Endodermal cell (in vitro differentiated cells): ENCODE measurements around the gene KRT84. TPM values are rescaled to one million over a fixed set of nuclear protein-coding genes. Genes with fewer than 3 reads are reported as not detected.

ENCODE experiments used
- DNase-seq: peaks from one replicate; pipeline ENCODE4 v3.0.0-alpha.2; 2017
- H3K27ac ChIP-seq: 2 replicates; pipeline ENCODE4 v1.5.1; 2013; ENCODE audit warnings: mild to moderate bottlenecking, low read depth, low read length, moderate library complexity
- H3K27me3 ChIP-seq: 2 replicates; pipeline ENCODE4 v1.6.1; 2013; ENCODE audit warnings: mild to moderate bottlenecking, low read length, moderate library complexity; ENCODE audit not compliant: insufficient read depth, control insufficient read depth, poor library complexity, severe bottlenecking
- H3K36me3 ChIP-seq: 2 replicates; pipeline ENCODE4 v1.7.0; 2013; ENCODE audit warnings: mild to moderate bottlenecking, low read length, moderate library complexity; ENCODE audit not compliant: control insufficient read depth, insufficient read depth
- H3K4me1 ChIP-seq: one replicate; pipeline ENCODE4 v1.7.0; 2013; ENCODE audit warnings: low read length; ENCODE audit not compliant: control insufficient read depth, insufficient read depth
- H3K4me3 ChIP-seq: 2 replicates; pipeline ENCODE4 v1.5.1; 2013; ENCODE audit warnings: mild to moderate bottlenecking, low read length, moderate library complexity
- H3K9ac ChIP-seq: 2 replicates; pipeline ENCODE4 v1.6.1; 2013; ENCODE audit warnings: mild to moderate bottlenecking, low read length, moderate library complexity; ENCODE audit not compliant: poor library complexity, severe bottlenecking; ENCODE audit errors: extremely low read depth
- H3K9me3 ChIP-seq: 2 replicates; pipeline ENCODE4 v1.6.1; 2013; ENCODE audit warnings: mild to moderate bottlenecking, low read length, moderate library complexity; ENCODE audit not compliant: control insufficient read depth
- H3K27ac Mint-ChIP-seq: 2 replicates; pipeline ENCODE4 v1.8.0; 2020; ENCODE audit warnings: mixed read lengths
- H3K27me3 Mint-ChIP-seq: 2 replicates; pipeline ENCODE4 v1.8.0; 2021; ENCODE audit warnings: mild to moderate bottlenecking, mixed read lengths; ENCODE audit not compliant: insufficient read depth
- H3K36me3 Mint-ChIP-seq: 2 replicates; pipeline ENCODE4 v1.8.0; 2020; ENCODE audit warnings: low read depth, mixed read lengths
- H3K4me1 Mint-ChIP-seq: 2 replicates; pipeline ENCODE4 v1.8.0; 2020; ENCODE audit warnings: mixed read lengths
- H3K4me3 Mint-ChIP-seq: 2 replicates; pipeline ENCODE4 v1.8.0; 2020; ENCODE audit warnings: mild to moderate bottlenecking, moderate library complexity, mixed read lengths
- H3K9me3 Mint-ChIP-seq: 2 replicates; pipeline ENCODE4 v1.8.0; 2020; ENCODE audit warnings: mild to moderate bottlenecking, mixed read lengths
- CTCF ChIP-seq: fragments of 200-600 bp; sonication (generic); conservative IDR thresholded peaks from 2 replicates; pipeline ENCODE4 v1.5.0; 2021; ENCODE audit warnings: antibody characterized with exemption, mild to moderate bottlenecking
- WGBS, 2 experiments: methylation state at CpG; one replicate each; pipeline versions ENCODE4 v1.1.5 to v1.1.7; 2013; ENCODE audit warnings: missing lambda C conversion rate in 2 of 2, mixed read lengths in 1 of 2; ENCODE audit not compliant: insufficient coverage in 1 of 2, insufficient read length in 1 of 2; 5-methylcytosine and 5-hydroxymethylcytosine counted together
- total RNA-seq, 2 donors: library from RNA; stranded (reverse); fragmentation: NEBNext Ultra II Directional in 1 of 2; extraction: Animal tissue kit (Norgen Biotek cat#: 25700) in 1 of 2; gene quantifications; 2 replicates in 1 of 2; 3 replicates in 1 of 2; pipeline ENCODE4 v1.2.1, GENCODE V29; 2021

KRT84 gene
- total RNA-seq, 2 donors from 2014 or later, result not detected

DNA sequence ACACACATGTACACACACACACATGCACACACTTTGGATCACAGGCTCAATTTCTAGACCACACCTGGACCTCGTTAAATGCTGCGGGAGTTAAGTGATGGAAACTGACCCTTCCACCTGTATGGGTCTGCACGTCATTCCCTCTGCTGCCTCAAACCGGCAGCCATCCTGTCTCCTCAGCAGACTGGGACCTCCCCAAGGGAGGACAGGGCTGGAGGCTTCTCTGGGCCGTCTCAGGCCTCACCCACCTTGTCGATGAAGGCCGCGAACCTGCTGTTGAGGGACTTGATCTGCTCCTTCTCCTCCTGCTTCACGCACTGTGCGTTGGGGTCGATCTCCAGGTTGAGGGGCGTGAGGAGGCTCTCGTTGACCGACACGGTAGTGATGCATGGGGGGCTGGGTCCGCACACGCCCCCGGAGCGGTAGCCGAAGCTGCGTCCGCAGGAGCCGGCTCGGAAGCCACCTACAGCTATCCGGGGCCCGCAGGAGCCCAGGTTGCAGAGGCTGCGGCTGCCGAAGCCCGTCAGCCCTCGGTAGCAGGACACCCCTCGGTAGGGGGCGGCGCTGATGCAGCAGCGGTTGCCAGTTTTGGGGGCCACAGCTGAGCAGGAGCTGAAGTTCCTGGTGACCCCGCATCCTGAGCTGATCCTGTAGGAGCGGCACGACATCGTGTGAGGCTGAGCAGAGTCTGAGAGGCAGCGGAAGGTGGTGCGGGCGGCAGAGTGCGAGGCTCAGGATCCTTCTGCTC lies 18.5 kb downstream of the KRT84 start, which contains the start of gene KRT85:
KRT85 (minus strand) TSS at position 744 of the 748 bp plus-strand sequence; CDS start at position 668, 76 bp downstream.
- H3K4me3 Mint-ChIP-seq, result no peak within 1 kb of the TSS
- peaks cover 26% of the 10 kb centered on the region for H3K27me3 Mint-ChIP-seq
- H3K9me3 Mint-ChIP-seq, result no peaks in the 10 kb centered on the region
- H3K27ac ChIP-seq, result no peak within 1 kb of the TSS
- no peak for TF ChIP-seq CTCF
- no peaks in the 10 kb centered on the region for H3K36me3 Mint-ChIP-seq
- H3K9ac ChIP-seq, result no peak within 1 kb of the TSS
- no peaks in the 10 kb centered on the region for H3K36me3 ChIP-seq
- peaks cover 25% of the 10 kb centered on the region for H3K27me3 ChIP-seq
- no peaks in the 10 kb centered on the region for H3K9me3 ChIP-seq
- no peak within 1 kb of the TSS for H3K27ac Mint-ChIP-seq
- no peak for DNase-seq
- no peaks in the 10 kb centered on the region for H3K4me1 ChIP-seq
- H3K4me1 Mint-ChIP-seq, result no peaks in the 10 kb centered on the region
- H3K4me3 ChIP-seq, result no peak within 1 kb of the TSS
- WGBS, 2 experiments, result 90 to 95% methylated on average over 25 to 42 of the region's 42 CpGs

DNA sequence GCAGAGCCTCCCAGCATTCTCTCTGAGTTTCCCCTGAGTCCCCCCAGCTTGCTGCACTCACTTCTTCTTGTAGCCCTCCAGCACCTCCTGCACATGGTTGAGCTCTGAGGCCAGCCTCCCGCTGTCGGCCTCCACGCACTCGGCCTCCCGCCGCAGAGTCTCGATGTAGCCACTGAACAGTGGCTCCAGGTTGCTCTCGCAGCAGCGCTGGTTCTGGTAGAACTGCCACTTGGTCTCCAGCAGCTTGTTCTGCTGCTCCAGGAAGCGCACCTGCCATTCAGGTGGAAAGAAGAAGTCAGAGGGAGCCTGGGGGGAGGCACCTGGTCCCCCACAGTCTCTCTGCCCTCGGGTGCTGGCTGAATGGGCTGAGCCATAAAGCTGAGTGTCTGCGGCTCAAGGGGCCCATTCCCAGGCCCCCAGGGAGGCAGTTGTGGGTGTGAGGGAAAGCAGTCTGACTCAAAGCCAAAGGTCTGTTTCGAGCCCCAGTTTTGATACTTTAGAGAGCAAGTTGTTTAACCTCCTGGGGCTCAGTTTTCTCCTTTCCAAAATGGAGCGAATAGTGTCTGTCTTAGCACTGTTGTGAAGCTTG lies 20.5 kb downstream of the KRT84 start:
- H3K4me1 ChIP-seq, result no peaks in the 10 kb centered on the region
- no peak overlapping the region for H3K4me3 ChIP-seq
- Mint-ChIP-seq H3K4me3 (no peak overlapping the region), H3K9me3 (no peaks in the 10 kb centered on the region), H3K36me3 (no peaks in the 10 kb centered on the region), H3K4me1 (no peaks in the 10 kb centered on the region), H3K27ac (no peak overlapping the region), H3K27me3 (peaks cover 24% of the 10 kb centered on the region)
- 93 to 95% methylated on average over 12 to 14 of the region's 14 CpGs for WGBS, 2 experiments
- H3K27me3 ChIP-seq, result peaks cover 25% of the 10 kb centered on the region
- no peak overlapping the region for H3K9ac ChIP-seq
- no peaks in the 10 kb centered on the region for H3K9me3 ChIP-seq
- TF ChIP-seq CTCF, result no peak
- no peaks in the 10 kb centered on the region for H3K36me3 ChIP-seq
- H3K27ac ChIP-seq, result no peak overlapping the region
- DNase-seq, result no peak

DNA sequence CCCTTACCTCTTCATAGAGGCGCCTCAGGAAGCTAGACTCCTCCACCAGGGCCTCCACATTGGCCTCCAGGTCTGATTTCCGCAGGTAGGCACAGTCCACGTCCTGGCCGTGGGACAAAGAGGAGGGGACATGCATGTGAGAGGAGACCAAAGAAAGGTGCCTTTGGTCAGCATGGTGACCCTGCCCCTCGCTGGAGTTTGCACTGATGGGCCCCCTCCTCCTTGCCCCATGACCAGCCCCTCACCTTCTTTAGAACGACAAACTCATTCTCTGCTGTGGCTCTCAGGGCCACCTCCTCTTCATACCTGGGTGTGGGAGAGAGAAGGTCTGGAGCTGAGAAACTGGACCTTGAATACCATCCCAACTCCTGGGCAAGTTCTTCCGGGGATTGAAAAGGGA lies 21.4 kb downstream of the KRT84 start:
- Histone ChIP-seq H3K4me1 (no peaks in the 10 kb centered on the region), H3K9ac (no peak overlapping the region), H3K27me3 (peaks cover 17% of the 10 kb centered on the region), H3K27ac (no peak overlapping the region), H3K9me3 (no peaks in the 10 kb centered on the region), H3K36me3 (no peaks in the 10 kb centered on the region), H3K4me3 (no peak overlapping the region)
- Mint-ChIP-seq H3K27ac (no peak overlapping the region), H3K27me3 (peaks cover 22% of the 10 kb centered on the region), H3K9me3 (no peaks in the 10 kb centered on the region), H3K36me3 (no peaks in the 10 kb centered on the region), H3K4me3 (no peak overlapping the region), H3K4me1 (no peaks in the 10 kb centered on the region)
- no peak for DNase-seq
- WGBS, 2 experiments, result 89 to 100% methylated on average over 1 to 7 of the region's 7 CpGs
- no peak for TF ChIP-seq CTCF
